A673 (cell line): ENCODE measurements around the gene JARID2. TPM values are rescaled to one million over a fixed set of nuclear protein-coding genes. Genes with fewer than 3 reads are reported as not detected.

Experiments used
- BruUV-seq: library from RNA; stranded (reverse); fragments of 400-500 nt; replicated peaks from 2 replicates; lab custom pipeline; 2021; lab: Mats Ljungman, UMichigan
- CTCF ChIA-PET: fragments of 300-600 bp; sonication (Branson Sonifier 250); formaldehyde crosslinking; loops from one replicate; lab custom pipeline; 2022; ENCODE audit warnings: antibody characterized with exemption; lab: Charles Lee
- POLR2A ChIA-PET: fragments of 300-600 bp; sonication (Branson Sonifier 250); formaldehyde crosslinking; loops from one replicate; lab custom pipeline; 2022; ENCODE audit warnings: antibody characterized with exemption; ENCODE audit not compliant: low non-redundant PET; lab: Charles Lee
- DNase-seq: peaks from one replicate; pipeline ENCODE4 v3.0.0-alpha.2; 2015; ENCODE audit warnings: low spot score
- H3K27ac ChIP-seq: fragments of 200-600 bp; sonication (generic); 2 replicates; pipeline ENCODE4 v1.5.1; 2016; ENCODE audit warnings: mixed run types, low read depth, mild to moderate bottlenecking, mixed read lengths, antibody characterized with exemption, low read length; ENCODE audit not compliant: poor library complexity, severe bottlenecking
- H3K27me3 ChIP-seq: fragments of 200-600 bp; sonication (generic); replicated peaks from 2 replicates; pipeline ENCODE4 v1.6.1; 2017; ENCODE audit warnings: mixed run types, low read depth, mild to moderate bottlenecking, mixed read lengths, antibody characterized with exemption, low read length; ENCODE audit not compliant: insufficient read depth, poor library complexity
- H3K36me3 ChIP-seq: fragments of 200-600 bp; sonication (generic); 2 replicates; pipeline ENCODE4 v1.6.1; 2016; ENCODE audit warnings: mixed run types, mild to moderate bottlenecking, mixed read lengths, antibody characterized with exemption, low read length; ENCODE audit not compliant: insufficient read depth, poor library complexity, severe bottlenecking
- H3K4me1 ChIP-seq: fragments of 200-600 bp; sonication (generic); 2 replicates; pipeline ENCODE4 v1.6.1; 2017; ENCODE audit warnings: mixed run types, mild to moderate bottlenecking, mixed read lengths, antibody characterized with exemption, low read length; ENCODE audit not compliant: insufficient read depth, poor library complexity, severe bottlenecking
- H3K4me3 ChIP-seq: fragments of 200-600 bp; sonication (generic); 2 replicates; pipeline ENCODE4 v1.5.1; 2016; ENCODE audit warnings: low read depth, mixed run types, mild to moderate bottlenecking, mixed read lengths, low read length; ENCODE audit not compliant: poor library complexity, severe bottlenecking
- H3K9me3 ChIP-seq: fragments of 200-600 bp; sonication (generic); 2 replicates; pipeline ENCODE4 v1.6.1; 2016; ENCODE audit warnings: mixed run types, low read depth, mild to moderate bottlenecking, mixed read lengths, antibody characterized with exemption, low read length; ENCODE audit not compliant: poor library complexity, severe bottlenecking
- CTCF ChIP-seq: fragments of 300-800, 200-600 bp; sonication (generic); conservative IDR thresholded peaks from 2 replicates; pipeline ENCODE4 v1.5.1; 2017; ENCODE audit warnings: low read depth, mild to moderate bottlenecking, antibody characterized with exemption, low read length, moderate library complexity, mixed read lengths
- EZH2 ChIP-seq: fragments of 200-600 bp; sonication (generic); IDR thresholded peaks from 2 replicates; pipeline ENCODE4 v1.6.1; 2017; ENCODE audit warnings: borderline replicate concordance, low read depth, mild to moderate bottlenecking, mixed read lengths, antibody characterized with exemption, low read length; ENCODE audit not compliant: poor library complexity, severe bottlenecking
- intact Hi-C: fragments of 100-400 bp; cut with micrococcal nuclease; formaldehyde crosslinking; loops from one replicate; pipeline ENCODE4 v1.10.0; 2022; ENCODE audit not compliant: unreplicated experiment
- total RNA-seq: library from RNA; stranded (reverse); gene quantifications from 2 replicates; pipeline ENCODE4 v1.2.3, GENCODE V29; 2021

JARID2 gene
- total RNA-seq, 1 experiment from 2014 or later, result 29.4 TPM

- CTCF ChIA-PET, result no interaction called here
- Histone ChIP-seq H3K27me3 (no peaks in the 10 kb centered on the region), H3K9me3 (no peaks in the 10 kb centered on the region), H3K27ac (no peak overlapping the region), H3K36me3 (peaks cover 37% of the 10 kb centered on the region), H3K4me1 (peaks cover 19% of the 10 kb centered on the region), H3K4me3 (no peak overlapping the region)
- TF ChIP-seq EZH2 (no peak), CTCF (no peak)
- intact Hi-C loops, result loop anchor here (10.0 kb wide), 2 partner anchors 385 to 1115 kb away; no protein-coding TSS in a partner anchor
- no TSS peak for BruUV-seq
- POLR2A ChIA-PET, result no interaction called here
- DNase-seq, result no peak
These were observed 253.7 kb downstream of the JARID2 start for GRCh38 chr6:15499591-15499990.

GRCh38 chr6:15500078-15500740 is 254.3 kb downstream of the JARID2 start:
- DNase-seq, result no peak
- no TSS peak for BruUV-seq
- H3K27ac ChIP-seq, result no peak overlapping the region
- ChIA-PET POLR2A (no interaction called here), CTCF (no interaction called here)
- no peak for TF ChIP-seq EZH2
- TF ChIP-seq CTCF, result no peak
- no peak overlapping the region for H3K4me3 ChIP-seq
- intact Hi-C loops, result loop anchor here (10.0 kb wide), 1 partner anchor 1375 kb away; no protein-coding TSS in a partner anchor
- no peaks in the 10 kb centered on the region for H3K27me3 ChIP-seq
- peaks cover 37% of the 10 kb centered on the region for H3K36me3 ChIP-seq
- no peaks in the 10 kb centered on the region for H3K9me3 ChIP-seq
- peaks cover 23% of the 10 kb centered on the region for H3K4me1 ChIP-seq

- no peak overlapping the region for H3K27ac ChIP-seq
- no TSS peak for BruUV-seq
- ChIA-PET POLR2A (interaction anchor here (0.7 kb wide), 1 partner anchor 205 kb away, joined by 6 read pairs; no protein-coding TSS in a partner anchor), CTCF (no interaction called here)
- H3K4me1 ChIP-seq, result peaks cover 29% of the 10 kb centered on the region
- no peaks in the 10 kb centered on the region for H3K9me3 ChIP-seq
- no peak overlapping the region for H3K4me3 ChIP-seq
- TF ChIP-seq EZH2, result no peak
- TF ChIP-seq CTCF, result no peak
- no peaks in the 10 kb centered on the region for H3K27me3 ChIP-seq
- no peak for DNase-seq
- intact Hi-C loops, result loop anchor here (10.0 kb wide), 1 partner anchor 1376 kb away; no protein-coding TSS in a partner anchor
- peaks cover 32% of the 10 kb centered on the region for H3K36me3 ChIP-seq
These were observed 255.3 kb downstream of the JARID2 start for GRCh38 chr6:15500901-15501825.
